ENCODE results near the gene MECP2. TPM values are rescaled to one million over a fixed set of nuclear protein-coding genes. Genes with fewer than 3 reads are reported as not detected.
"Not testable (repeated sequence)": the region's sequence is repeated elsewhere in the genome, so short reads cannot be mapped to it uniquely, and the experiment has no call there.

MECP2 gene
- total RNA-seq, 1 donor from 2014 or later = 37.6 TPM

GRCh38 chrX:154011376-154012335 lies 85.9 kb downstream of the MECP2 start:
- intact Hi-C loops (cut with DNase I) = loop anchor here (2.0 to 5.0 kb wide), 3 partner anchors 39 to 521 kb away; no protein-coding TSS in a partner anchor
- no peak for DNase-seq (ENCODE audit: low spot score)

GRCh38 chrX:154010330-154011087 lies 87.0 kb downstream of the MECP2 start:
- intact Hi-C loops (cut with DNase I) = loop anchor here (5.0 kb wide), 2 partner anchors 307 to 522 kb away; no protein-coding TSS in a partner anchor

DNA sequence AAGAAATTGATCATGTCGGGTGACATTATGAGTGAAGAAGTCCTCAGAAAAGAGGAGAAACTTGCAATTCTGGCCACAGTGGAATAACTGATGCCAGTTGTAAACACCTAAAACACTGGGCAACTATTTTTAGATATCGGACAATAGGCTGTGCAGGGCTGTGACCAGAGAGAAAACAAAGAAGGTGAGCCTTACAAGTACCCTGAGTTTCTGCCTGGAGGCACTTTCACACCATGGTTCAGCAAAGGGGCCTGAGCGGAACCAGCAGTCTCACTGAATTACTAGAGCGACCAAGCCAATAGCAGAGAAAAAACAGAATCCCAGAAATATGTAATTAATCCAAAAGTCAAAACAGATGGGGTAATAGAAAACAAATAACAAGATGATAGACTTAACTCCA lies 89.0 kb downstream of the MECP2 start:
- intact Hi-C loops (cut with DNase I) = no loop called here
- no peak for DNase-seq (ENCODE audit: low spot score)

More at GRCh38 chrX:154010330-154011087, 87.0 kb downstream of the MECP2 start:
- no peak for DNase-seq (ENCODE audit: low spot score)

- DNase-seq (ENCODE audit: low spot score) = no peak
- intact Hi-C loops (cut with DNase I) = no loop called here
Observed at GRCh38 chrX:154006947-154007346, 90.6 kb downstream of the MECP2 start.

DNA sequence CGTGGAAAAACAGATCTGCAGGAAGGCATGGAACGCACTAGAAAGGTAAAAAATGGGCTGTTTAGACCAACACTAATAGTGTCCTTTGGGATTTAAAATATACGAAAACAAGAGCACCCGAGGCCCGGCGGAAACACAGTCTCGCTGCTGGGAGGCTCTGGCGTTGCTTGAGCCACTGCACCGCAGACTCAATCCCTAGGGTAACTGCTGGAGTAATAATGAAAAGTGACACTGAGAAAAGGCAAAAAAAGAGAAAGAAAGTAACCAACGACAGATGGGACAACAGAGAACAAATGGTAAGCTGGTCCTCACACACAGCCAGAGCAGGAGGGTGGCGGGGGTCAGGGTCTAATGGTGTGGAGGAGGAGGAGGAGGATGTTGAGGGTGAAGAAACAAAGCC lies 93.2 kb downstream of the MECP2 start:
- intact Hi-C loops (cut with DNase I) = no loop called here
- no peak for DNase-seq (ENCODE audit: low spot score)

DNA sequence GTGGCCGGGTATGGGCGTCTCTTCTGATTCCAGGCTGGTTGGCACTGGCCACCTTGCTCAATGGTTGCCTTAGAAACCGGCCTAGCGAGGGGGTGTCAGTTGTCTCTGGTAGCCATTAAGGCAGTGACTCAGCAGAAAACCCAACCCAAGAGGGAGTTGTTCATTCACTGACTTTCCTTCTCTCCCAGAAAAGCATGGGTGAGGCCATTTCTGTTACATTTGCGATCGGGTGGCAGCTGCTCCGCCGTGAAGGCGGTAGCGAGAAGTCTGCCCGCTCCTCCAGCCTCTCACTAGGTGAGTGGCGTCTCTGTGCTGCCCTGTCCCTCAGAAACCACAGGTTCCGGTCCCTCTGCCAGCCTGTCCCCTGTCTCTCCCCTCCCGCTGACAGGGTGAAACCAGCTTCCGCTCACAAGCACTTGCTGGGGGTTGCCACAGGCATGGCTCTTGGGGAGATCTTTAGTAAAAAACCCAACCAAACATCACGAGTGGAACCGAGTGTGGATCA lies 95.2 kb downstream of the MECP2 start:
- intact Hi-C loops (cut with DNase I) = no loop called here
- peak; percentile 87 for DNase-seq (ENCODE audit: low spot score)

DNA sequence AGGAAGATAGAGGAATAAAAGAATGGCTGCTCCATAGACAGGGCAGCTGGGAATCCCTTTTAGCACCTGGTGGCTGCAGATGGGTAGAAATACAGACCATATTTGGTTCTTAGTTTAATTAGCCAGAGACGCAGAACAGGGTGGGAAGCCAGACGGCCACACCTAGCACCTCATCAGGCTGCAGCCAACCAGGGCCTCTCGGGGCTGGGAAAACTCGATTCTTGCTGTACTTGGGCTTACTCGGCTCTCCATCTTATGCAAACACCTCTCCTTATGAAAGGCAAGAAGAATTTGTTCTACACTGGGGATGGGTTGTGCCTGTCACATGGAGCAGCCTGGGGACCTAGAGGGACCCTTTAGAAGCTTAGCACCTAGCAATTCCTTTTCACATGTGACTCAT lies 97.5 kb downstream of the MECP2 start:
- intact Hi-C loops (cut with DNase I) = no loop called here
- no peak for DNase-seq (ENCODE audit: low spot score)

DNA sequence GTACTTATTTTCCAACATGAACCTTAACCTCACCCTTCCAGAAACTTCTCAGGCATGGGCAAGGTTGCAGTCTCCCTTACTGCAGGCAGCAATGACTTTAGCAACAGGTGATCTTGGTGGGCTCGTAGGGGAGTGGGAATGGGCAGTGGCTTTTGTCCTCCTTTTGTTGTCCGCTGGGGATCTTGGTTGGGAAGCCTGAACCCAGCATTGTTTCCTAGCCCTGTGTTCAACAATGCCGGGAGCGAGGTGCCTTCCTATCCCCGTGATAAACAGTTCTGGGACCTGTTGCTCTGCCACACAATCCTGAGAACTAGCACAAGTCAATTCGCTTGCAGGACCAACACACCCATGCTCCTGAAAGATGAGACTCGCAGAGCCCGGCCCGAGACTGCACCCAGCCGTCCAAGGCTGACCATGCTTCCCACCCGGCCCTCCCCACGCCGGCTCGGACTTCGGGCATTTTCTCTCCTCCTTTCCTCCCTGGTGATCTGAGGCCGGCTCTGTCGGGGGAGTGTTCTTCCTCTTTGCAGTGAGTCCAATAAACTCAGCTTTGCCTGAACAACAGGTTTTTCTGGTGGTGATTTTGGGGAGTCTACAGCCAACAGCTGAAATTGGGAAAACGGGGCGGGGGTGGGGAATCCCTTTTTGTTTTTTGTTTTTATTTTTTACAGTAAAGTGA lies 98.0 kb downstream of the MECP2 start:
- intact Hi-C loops (cut with DNase I) = no loop called here
- DNase-seq (ENCODE audit: low spot score) = no peak

- DNase-seq (ENCODE audit: low spot score) = no peak
- intact Hi-C loops (cut with DNase I) = no loop called here
Observed at GRCh38 chrX:153995504-153995903, 102.0 kb downstream of the MECP2 start.

DNA sequence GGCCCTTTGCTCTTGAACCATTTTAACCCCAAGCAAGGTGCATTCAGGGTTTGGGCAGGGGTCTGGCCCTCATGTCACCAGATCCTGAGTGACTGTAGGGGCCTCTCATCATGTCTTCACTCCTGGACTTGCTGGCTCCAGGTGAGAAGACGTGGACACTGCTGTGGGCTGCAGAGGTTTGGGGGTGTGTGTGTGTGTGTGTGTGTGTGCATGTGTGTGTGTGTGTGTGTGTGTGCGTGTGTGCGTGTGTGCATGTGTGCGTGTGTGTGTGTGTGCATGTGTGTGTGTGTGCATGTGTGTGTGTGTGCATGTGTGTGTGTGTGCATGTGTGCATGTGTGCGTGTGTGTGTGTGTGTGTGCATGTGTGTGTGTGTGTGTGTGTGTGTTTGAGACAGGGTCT lies 103.1 kb downstream of the MECP2 start:
- DNase-seq (ENCODE audit: low spot score); intact Hi-C loops (cut with DNase I): not testable (repeated sequence)

DNA sequence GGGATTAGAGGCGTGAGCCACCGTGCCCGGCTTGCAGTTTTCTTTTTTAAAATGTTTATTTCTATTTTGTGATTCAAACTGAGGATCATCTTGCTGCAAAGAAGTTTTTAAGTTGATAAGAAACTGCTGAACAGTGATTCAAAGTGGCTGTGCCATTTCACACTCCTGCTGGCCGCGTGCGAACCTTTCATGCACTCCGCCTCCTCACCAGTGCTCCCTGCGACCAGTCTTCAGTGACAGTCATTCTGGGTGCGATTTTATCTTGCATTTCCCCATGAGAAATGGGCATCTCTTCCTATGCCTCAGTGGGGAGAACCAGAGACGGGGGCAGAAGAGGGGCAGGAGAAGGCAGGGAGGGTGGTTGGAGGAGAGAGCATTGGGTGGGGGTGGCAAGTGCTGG lies 103.5 kb downstream of the MECP2 start:
- DNase-seq (ENCODE audit: low spot score) = no peak
- intact Hi-C loops (cut with DNase I) = no loop called here

DNA sequence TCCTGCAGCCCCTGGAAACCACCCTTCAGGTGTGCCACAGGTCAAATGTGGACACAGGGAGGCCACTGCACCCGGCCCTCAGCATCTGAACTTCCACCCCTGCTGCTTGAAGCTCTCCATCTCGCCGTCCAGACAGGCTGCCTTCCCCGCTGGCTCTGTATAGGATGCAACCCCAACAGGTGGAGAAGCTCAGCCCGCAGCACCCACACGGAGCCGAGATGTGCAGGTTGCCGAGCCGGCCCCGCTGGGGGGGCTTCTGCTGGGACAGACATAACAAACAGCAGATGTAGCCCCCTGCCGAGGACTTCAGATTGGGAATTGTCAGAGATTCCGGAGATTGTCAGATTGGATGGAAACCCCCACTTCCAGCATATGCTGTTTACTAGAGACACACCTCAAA lies 104.4 kb downstream of the MECP2 start:
- no peak for DNase-seq (ENCODE audit: low spot score)
- intact Hi-C loops (cut with DNase I) = no loop called here

GRCh38 chrX:153992180-153992579 lies 105.3 kb downstream of the MECP2 start:
- intact Hi-C loops (cut with DNase I) = no loop called here
- DNase-seq (ENCODE audit: low spot score) = no peak

DNA sequence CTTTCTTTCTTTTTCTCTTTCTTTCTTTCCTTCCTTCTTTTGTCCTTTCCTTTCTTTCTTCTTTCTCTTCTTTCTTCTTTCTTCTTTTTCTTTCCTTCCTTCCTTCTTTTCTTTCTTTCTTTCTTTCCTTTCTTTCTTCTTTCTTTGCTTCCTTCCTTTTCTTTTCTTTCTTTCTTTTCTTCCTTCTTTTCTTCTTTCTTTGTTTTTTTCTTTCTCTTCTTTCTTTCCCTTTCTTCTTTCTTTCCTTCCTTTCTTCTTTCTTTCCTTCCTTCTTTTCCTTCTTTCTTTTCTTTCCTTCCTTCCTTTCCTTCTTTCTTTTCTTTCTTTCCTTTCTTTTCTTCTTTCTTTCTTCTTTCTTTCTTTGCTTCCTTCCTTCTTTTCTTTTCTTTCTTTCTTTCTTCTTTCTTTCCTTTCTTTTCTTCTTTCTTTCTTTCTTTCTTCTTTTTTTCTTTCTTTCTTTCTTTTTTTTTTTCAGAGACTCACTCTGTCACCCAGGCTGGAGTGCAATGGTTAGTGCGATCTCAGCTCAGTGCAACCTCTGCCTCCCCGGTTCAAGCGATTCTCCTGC lies 106.4 kb downstream of the MECP2 start:
- no peak for DNase-seq (ENCODE audit: low spot score)
- intact Hi-C loops (cut with DNase I) = no loop called here

- DNase-seq (ENCODE audit: low spot score) = no peak
- intact Hi-C loops (cut with DNase I) = no loop called here
Observed at GRCh38 chrX:153989973-153990655, 107.4 kb downstream of the MECP2 start.

GRCh38 chrX:153988493-153988892 lies 109.0 kb downstream of the MECP2 start:
- intact Hi-C loops (cut with DNase I) = no loop called here

GRCh38 chrX:153984351-153985178 lies 113.0 kb downstream of the MECP2 start:
- intact Hi-C loops (cut with DNase I) = no loop called here
- no peak for DNase-seq (ENCODE audit: low spot score)

More at GRCh38 chrX:153988493-153988892, 109.0 kb downstream of the MECP2 start:
- DNase-seq (ENCODE audit: low spot score) = no peak

- no peak for DNase-seq (ENCODE audit: low spot score)
- intact Hi-C loops (cut with DNase I) = no loop called here
Observed at GRCh38 chrX:153983321-153983801, 114.2 kb downstream of the MECP2 start.
